ENCODE measurements around the gene MRTFA.
"Not testable (repeated sequence)": the region's sequence is repeated elsewhere in the genome, so short reads cannot be mapped to it uniquely, and the experiment has no call there.

Gene MRTFA

DNA sequence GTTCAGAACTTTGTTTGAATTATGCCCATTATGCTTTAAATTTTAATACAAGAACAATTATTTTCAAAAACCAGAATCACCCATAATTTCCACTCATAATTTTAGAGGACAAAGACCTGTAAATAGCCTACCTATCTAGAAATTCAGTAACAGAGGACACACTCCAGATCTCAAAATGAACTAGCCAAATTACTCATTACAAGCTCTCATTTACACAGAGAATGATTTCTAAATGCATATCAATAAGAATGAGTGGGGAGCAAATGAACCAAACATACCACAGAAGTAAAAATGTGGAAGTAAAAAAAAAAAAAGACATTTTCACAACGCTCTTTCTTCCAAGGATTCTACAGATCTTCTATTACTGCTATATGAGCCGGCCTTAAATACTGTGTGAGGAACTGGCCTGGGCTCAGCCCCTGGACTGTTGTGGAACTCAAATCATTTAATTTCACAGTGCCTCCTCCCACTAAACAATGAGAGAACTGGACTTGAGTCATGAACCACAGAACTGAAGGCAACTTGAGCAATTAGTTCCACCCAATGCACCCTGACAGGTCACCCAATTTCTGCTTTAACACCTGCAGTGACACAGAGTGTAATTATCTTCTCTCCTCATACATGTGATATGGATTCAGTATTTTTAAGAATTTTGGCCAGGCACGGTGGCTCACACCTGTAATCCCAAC lies 8.0 kb downstream of the MRTFA start:
- in situ Hi-C loops (cut with HindIII; ENCODE audit: low sequenced_read_pairs), result no loop called here

DNA sequence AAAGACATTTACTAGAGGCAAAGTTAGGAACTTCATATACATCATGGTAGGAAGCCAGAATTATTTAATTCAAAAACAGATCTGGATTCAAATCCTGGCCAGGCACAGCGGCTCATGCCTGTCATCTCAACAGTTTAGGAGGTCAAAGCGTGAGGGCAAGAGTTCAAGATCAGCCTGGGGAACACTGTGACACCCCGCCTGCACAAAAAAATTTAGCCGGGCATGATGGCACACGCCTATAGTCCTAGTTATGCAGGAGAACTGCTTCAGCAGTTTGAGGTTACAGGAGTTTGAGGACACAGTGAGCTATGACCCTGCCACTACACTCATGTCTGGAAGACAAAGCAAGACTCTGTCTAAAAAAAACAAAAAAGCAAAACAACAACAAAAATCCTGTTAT lies 8.9 kb downstream of the MRTFA start:
- in situ Hi-C loops (cut with HindIII; ENCODE audit: low sequenced_read_pairs), result no loop called here

DNA sequence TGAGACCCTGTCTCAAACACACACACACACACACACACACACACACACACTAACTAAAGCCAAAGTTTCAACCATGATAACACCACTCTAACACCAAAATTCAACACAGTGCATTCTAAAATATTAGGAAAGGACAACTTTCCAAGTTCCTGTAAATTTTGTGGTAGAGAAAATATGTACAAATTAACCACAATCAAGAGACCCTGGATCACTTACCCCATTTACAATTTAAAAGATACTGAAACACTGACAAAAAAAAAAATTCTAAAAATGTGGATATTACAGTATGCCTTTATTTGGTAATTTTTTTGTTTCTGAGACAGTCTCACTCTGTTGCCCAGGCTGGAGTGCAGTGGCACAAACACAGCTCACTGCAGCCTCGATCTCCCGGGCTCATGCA lies 9.7 kb downstream of the MRTFA start:
- in situ Hi-C loops (cut with HindIII; ENCODE audit: low sequenced_read_pairs), result no loop called here

DNA sequence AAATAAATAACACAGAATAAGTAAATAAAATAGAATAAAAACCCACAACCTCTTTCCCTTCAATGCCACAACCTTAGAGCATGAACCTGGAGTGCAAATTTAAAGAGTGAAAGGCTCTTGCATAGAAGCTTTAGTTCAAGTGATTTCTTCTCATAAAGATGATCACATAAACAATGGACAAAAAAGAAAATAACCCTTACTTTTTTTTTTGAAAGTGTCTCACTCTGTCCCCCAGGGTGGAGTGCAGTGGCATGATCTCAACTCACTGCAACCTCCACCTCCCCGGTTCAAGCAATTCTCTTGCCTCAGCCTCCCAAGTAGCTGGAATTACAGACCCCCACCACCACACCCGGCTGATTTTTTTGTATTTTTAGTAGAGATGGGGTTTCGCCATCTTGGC lies 10.7 kb downstream of the MRTFA start:
- in situ Hi-C loops (cut with HindIII; ENCODE audit: low sequenced_read_pairs), result not testable (repeated sequence)

DNA sequence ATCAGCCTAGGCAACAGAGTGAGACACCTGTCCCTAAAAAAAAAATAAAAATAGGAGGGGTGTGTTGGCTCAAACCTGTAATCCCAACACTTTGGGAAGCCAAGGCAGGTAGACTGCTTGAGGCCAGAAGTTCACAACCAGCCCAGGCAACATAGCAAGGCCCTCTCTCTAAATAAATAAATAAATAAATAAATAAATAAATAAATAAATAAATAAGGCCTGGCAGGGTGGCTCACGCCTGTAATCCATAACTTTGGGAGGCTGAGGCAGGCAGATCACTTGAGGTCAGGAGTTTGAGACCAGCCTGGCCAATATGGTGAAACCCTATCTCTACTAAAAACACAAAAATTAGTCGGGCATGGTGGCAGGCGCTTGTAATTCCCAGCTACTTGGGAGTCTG lies 11.2 kb downstream of the MRTFA start:
- in situ Hi-C loops (cut with HindIII; ENCODE audit: low sequenced_read_pairs), result not testable (repeated sequence)

DNA sequence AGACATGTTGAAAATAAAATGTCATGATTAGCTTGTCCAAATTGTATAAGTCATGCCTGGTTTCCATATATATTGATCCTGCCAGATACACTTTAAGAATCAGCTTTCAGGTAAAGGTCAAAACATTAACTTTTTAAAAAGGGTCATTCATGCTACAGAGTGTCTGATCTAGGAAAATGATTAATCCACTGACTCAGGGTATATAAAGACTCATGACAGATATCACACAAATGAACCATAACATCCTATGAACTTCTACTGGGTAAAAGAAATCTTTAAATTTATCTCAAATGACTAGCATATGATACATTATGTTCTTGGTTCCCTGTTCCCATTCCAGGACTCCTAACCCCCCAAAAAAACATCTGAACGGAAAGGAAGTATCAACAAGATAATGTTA lies 11.7 kb downstream of the MRTFA start:
- in situ Hi-C loops (cut with HindIII; ENCODE audit: low sequenced_read_pairs), result no loop called here

DNA sequence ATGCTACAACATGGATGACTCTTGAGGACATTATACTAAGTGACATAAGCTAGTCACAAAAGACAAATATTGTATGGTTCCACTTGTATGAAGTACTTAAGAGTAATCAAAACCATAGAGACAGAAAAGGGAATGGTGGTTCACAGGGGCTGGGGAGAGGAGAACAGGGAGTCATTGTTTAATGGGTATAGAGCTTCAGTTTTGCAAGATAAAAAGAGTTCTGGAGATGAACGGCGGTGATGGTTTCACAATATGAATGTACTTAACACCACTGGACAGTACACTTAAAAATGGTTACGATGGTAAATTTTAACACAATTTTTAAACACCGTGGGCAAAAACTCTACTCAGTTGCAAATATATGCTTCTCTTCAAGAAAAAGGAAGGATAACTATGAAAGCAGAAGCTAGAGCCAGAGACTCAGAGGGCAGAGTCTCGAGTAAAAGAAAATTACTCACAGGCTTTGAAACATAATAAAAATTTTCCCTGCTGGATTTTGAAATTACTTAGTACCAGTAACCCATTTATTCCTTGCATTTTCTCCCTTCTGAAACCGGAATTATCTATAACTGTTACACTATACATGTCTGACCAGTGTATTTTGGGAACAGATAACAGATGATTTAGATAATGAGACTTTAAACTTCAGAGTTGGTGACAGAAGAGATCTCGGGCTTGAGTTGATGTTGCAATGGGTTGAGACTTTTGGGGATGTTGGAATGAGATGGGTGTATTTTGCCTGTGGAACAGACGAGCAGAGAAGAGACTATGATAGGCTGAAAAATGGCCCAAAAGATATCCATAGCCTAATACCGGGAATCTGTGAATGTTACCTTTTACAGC lies 15.0 kb downstream of the MRTFA start:
- in situ Hi-C loops (cut with HindIII; ENCODE audit: low sequenced_read_pairs), result no loop called here

DNA sequence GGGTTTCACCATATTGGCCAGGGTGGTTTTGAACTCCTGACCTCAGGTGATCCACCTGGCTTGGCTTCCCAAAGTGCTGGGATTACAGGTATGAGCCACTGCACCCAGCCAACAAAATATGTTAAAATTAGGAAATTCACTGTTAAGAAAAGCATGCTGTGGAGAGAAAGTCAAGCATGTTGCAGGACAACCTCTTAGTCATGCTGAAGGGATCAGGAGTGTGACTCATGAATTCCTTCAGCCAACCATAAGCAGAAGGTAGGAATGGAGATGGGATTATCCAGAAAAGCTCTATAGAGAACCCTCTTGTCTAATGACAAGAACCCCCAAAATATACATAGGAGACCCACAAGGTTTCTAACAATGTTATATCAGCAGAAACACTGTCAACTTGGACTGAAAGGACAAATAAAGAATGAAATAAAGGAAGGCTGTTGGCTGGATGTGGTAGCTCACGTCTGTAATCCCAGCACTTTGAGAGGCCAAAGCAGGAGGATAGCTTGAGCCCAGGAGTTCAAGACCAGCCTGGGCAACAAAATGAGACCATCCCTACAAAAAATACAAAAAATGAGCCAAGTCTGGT lies 16.0 kb downstream of the MRTFA start:
- in situ Hi-C loops (cut with HindIII; ENCODE audit: low sequenced_read_pairs), result no loop called here

DNA sequence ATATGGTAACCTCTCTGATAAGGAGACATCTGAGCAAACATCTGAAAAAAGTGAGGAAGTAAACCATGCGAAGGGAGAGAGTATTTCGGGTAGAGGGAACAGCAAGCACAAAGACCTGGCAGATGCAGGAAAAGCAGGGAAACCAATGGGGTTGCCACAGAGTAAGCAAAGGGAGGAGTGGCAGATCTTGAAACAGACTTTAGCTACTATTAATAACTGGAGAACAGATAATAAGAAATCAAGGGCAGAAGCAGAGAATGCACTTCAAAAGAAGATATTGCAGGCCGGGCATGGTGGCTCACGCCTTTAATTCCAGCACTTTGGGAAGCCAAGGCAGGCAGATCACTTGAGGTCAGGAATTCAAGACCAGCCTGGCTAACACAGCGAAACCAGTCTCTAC lies 18.1 kb downstream of the MRTFA start:
- in situ Hi-C loops (cut with HindIII; ENCODE audit: low sequenced_read_pairs), result no loop called here

DNA sequence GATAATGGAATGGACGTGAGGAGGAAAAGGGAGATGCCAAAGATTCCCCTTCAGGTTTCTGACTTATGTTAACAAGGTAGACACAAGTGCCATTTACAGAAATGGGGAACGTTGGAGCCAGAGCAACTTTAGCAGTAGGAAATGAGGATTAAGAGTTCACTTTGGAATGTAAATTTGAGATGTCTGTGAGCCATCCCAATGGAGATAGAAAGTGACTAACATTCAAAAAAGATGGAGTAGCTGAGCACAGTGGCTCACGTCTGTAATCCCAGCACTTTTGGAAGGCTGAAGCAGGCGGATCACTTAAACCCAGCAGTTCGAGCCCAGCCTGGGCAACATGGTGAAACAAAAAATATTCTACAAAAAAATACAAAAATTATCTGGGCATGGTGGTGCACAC lies 19.9 kb downstream of the MRTFA start:
- in situ Hi-C loops (cut with HindIII; ENCODE audit: low sequenced_read_pairs), result no loop called here

DNA sequence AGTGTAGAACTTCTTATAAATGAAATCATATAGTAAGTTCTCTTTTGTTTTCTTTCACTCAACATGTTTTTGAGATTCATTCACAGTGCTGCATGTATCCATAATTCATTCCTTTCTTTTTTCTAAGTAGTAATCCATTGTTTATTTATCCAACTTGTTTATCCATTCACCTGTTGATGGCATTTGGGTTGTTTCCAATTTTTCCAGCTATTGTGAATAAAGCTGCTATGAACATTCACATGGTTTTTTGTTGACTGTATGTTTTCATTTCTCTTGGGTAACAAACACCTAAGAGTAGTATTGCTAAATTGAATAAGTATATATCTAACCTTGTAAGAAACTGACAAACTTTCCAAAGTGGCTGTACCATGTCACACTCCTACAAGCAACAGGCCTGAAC lies 23.5 kb downstream of the MRTFA start:
- in situ Hi-C loops (cut with HindIII; ENCODE audit: low sequenced_read_pairs), result no loop called here

DNA sequence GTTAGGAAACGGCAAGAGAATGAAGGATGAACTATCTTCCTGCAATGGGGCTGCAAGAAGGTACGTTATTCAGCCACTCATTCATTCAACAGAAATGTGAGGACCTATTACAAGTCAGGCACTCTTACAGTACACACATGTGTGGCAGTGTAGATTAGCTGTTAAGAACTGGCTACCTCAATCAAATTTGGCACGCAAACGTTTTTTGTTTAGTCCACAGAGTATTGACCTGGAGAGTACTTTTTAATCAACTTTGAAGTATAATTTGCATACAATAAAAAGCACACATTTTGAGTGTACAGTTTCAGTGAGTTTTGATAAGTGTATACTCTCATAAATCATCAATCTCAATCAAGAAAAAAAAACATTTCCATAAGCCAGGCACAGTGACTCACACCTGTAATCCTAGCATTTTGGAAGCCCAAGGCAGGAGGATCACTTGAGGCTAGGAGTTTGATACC lies 24.2 kb downstream of the MRTFA start:
- in situ Hi-C loops (cut with HindIII; ENCODE audit: low sequenced_read_pairs), result no loop called here

DNA sequence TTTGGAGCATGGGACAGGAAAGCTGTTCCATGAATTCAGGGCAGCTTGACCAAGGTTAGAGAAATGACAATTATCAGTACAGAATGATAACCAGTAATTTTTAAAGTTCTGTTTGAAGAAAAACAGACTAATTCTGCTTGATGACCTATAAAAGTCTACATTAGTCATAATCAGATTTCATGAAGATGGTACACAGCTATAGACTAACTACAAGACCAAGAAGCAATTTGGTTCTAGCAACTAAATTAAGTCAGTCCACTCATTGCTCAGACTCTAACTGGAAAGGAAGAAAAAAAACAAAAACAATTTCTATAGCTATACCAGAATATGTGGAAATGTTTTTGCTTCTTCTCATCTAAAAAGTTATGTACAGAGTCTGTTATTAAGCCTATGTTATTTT lies 24.9 kb downstream of the MRTFA start:
- in situ Hi-C loops (cut with HindIII; ENCODE audit: low sequenced_read_pairs), result no loop called here

DNA sequence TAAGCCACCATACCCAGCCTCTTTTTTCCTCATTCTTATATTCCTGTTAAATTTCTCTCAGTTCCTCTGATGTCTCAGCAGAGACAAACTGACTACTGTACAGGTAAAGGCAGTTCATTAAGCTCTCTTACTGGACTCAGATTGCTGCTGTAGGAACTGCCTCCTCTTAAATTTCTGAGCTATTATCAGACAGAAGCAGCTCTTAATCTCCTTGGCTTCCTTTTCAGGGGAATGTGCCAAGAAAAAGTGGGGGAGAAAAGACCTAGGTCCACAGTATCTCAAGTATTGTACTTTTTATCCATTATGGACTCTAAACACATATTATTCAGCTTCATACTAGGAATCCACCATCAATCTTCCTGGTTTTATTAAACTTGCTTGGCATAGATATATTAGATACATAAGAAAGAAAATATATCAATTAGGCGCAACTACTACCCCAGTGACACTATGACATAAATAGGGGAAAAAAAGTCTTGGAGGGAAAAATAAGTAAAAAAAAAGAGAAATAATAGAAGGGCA lies 26.1 kb downstream of the MRTFA start:
- in situ Hi-C loops (cut with HindIII; ENCODE audit: low sequenced_read_pairs), result no loop called here

DNA sequence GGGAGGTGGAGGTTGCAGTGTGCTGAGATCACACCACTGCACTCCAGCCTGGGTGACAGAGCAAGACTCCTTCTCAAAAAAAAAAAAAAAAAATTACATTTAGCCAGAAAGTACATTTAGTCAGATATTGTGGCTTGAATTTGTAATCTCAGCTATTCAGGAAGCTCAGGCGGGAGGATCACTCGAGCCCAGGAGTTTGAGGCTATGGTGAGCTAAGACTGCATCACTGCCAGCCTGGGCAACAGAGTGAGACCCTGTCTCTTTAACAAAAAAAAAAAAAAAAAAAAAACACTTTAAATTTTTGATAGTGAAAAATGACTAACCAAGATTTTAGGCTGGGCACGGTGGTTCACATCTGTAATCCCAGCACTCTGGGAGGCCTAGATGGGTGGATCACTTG lies 27.3 kb downstream of the MRTFA start:
- in situ Hi-C loops (cut with HindIII; ENCODE audit: low sequenced_read_pairs), result no loop called here

DNA sequence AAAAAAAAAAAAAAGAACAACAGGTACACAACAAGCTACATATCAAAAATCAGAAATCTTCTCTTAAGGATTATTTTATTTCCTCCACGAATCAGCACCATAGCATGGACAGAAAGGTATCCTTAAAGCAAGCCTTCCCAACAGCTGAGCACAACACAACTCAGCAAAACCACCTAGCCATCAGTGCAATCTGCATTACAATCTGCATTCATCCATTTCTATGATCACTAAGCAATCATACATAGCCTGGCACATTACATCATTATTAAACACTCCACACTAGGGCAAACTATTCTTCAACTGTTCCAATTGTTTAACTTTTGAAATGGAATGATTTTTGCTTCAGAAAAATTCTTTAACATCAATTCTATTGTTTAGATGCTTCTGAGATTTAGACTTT lies 29.0 kb downstream of the MRTFA start:
- in situ Hi-C loops (cut with HindIII; ENCODE audit: low sequenced_read_pairs), result no loop called here

DNA sequence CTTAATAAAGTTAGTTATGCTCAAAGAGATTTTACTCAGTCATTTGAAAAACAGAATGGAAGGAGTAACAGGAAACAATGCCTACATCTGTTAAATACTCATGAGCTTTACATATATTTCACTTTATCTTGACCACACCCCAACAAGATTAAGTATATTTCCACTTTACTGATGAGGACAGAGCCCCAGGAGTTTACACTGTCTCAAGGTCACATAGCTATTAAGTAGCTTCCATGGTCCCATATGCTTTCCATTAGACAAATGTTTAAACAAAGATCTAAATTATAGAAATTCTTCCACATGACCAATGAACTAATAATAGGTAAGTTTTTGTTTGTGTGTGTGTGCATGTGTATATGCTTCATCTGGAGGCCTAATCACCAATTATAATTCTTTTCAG lies 30.2 kb downstream of the MRTFA start:
- in situ Hi-C loops (cut with HindIII; ENCODE audit: low sequenced_read_pairs), result no loop called here

DNA sequence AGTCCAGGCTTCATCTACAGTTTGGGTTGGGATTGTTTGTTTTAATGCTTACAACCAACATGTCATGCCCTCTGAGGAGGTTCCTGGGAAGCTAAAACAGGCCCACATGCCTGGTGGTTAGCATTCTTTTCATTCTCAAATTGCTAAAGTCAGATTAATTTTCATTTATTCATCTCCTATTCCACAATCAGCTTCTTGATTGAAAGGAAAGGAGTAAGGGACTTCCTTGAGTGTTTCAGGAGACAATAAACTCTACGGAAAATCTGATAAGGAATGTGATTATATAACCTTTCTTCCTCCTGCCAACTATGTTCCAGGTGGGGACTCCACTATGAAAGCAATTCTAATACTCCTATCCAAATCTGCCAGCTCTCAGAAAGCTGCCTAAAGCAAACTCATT lies 30.8 kb downstream of the MRTFA start:
- in situ Hi-C loops (cut with HindIII; ENCODE audit: low sequenced_read_pairs), result no loop called here

DNA sequence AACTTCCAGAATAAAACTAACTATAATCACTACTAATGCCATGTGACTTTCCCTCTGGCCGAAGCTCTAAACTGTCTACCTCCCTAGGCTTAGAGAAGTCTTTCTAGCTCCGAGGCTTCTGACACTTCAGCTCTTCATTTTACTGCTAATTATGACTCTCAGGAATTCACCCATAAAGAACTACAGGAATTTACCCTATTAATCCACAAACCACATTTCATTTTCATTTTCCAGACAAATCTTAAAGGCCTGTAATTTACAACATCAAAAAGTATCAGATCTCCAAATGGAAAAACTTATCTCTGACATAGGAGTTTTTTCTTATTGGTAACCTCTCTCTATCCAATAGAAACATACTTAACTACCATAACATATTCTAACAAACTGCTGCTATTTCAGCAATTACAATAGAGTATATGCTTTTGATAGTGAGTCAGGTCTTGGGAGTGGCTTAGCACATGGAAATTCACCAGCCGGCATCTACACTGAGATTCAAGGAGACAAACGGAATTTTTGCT lies 33.4 kb downstream of the MRTFA start:
- in situ Hi-C loops (cut with HindIII; ENCODE audit: low sequenced_read_pairs), result no loop called here

DNA sequence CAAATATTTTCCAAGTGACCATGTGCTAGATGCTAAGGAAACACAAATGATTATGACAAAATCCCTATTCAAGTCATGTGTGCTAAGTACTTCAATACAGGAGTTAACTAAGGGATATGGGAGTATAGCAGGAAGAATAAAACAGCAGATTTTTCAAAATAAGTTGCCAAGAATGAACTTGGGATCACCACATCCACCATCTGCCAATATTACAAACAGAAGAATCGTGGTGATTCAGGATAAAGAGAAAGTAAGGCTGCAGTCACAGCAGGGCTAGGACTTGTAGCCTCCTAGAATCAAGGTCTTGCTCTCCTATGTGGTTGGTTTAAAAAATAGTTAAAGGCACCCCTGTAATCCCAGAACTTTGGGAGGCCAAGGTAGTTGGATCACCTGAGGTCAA lies 34.3 kb downstream of the MRTFA start:
- in situ Hi-C loops (cut with HindIII; ENCODE audit: low sequenced_read_pairs), result no loop called here

DNA sequence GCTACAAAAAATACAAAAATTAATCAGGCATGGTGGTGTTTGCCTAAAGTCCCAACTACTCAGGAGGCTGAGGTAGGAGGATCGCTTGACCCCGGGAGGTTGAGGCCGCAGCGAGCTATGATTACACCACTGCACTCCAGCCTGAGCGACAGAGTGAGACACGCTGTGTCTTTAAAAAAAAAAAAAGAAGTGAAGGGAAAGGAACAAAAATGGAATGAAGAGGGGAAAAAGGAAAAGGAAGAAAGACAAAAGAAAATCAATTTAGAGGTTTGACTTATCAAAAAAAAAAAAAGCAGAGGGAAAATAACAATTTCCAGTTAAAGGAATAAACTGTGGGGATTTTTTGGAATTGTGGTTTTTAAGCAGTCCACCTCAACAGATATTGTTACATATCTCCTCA lies 36.8 kb downstream of the MRTFA start:
- in situ Hi-C loops (cut with HindIII; ENCODE audit: low sequenced_read_pairs), result no loop called here

DNA sequence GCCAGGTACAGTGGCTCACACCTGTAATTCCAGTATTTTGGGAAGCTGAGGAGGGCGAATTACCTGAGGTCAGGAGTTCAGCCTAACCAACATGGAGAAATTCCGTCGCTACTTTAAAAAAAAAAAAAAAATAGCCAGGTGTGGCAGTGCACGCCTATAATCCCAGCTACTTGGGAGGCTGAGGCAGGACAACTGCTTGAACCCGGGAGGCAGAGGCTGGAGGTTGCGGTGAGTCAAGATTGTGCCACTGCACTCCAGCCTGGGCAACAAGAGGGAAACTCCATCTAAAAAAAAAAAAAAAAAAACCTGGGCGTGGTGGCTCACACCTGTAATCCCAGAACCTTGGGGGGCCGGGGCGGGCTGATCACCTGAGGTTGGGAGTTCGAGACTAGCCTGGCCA lies 37.8 kb downstream of the MRTFA start:
- in situ Hi-C loops (cut with HindIII; ENCODE audit: low sequenced_read_pairs), result not testable (repeated sequence)
